HL-60 (cell line): ENCODE results near the gene SAMD3.
"Not testable (repeated sequence)": the region's sequence is repeated elsewhere in the genome, so short reads cannot be mapped to it uniquely, and the experiment has no call there.

Experiments
- DNase-seq, 2 experiments: peaks; one replicate each; pipeline ENCODE4 v3.0.0-alpha.2; 2010 to 2020; ENCODE audit warnings: low read depth in 1 of 2, low spot score in 1 of 2
- H3K27ac ChIP-seq: fragments of 250-450 bp; sonication (Bioruptor Pico); replicated peaks from 2 replicates; pipeline ENCODE4 v1.5.1; 2020; ENCODE audit warnings: mild to moderate bottlenecking, moderate library complexity
- H3K27me3 ChIP-seq: fragments of 250-450 bp; sonication (Bioruptor Pico); 2 replicates; pipeline ENCODE4 v1.5.1; 2021; ENCODE audit warnings: mild to moderate bottlenecking, moderate library complexity; ENCODE audit not compliant: insufficient read depth, poor library complexity, severe bottlenecking
- H3K4me3 ChIP-seq: replicated peaks from 2 replicates; pipeline ENCODE4 v1.5.1; 2011; ENCODE audit warnings: mild to moderate bottlenecking, control low read depth, low read length; ENCODE audit not compliant: insufficient read depth
- CTCF ChIP-seq: IDR thresholded peaks from one replicate; pipeline ENCODE4 v1.5.1; 2011; ENCODE audit warnings: low read length, control low read depth, inconsistent platforms; ENCODE audit not compliant: insufficient read depth
- GABPA ChIP-seq: IDR thresholded peaks from 2 replicates; pipeline ENCODE4 v1.6.1; 2012; ENCODE audit warnings: low read depth
- POLR2AphosphoS5 ChIP-seq: IDR thresholded peaks from 2 replicates; pipeline ENCODE4 v1.6.1; 2012; ENCODE audit warnings: low read depth
- REST ChIP-seq: IDR thresholded peaks from 2 replicates; pipeline ENCODE4 v1.6.1; 2012; ENCODE audit warnings: low read depth; ENCODE audit not compliant: insufficient replicate concordance
- SPI1 ChIP-seq: IDR thresholded peaks from 2 replicates; pipeline ENCODE4 v1.6.1; 2012; ENCODE audit warnings: low read depth, mild to moderate bottlenecking, borderline replicate concordance

Gene SAMD3

GRCh38 chr6:130182466-130182865 is 40.3 kb downstream of the SAMD3 start:
- no peak for DNase-seq
- no peak overlapping the region for H3K4me3 ChIP-seq
- no peaks in the 10 kb centered on the region for H3K27me3 ChIP-seq
- TF ChIP-seq POLR2AphosphoS5 (no peak), GABPA (no peak)
- H3K27ac ChIP-seq, result no peak overlapping the region

- Histone ChIP-seq H3K27ac (no peak overlapping the region), H3K27me3 (no peaks in the 10 kb centered on the region), H3K4me3 (no peak overlapping the region)
- no peak for DNase-seq
- TF ChIP-seq POLR2AphosphoS5 (no peak), REST (no peak), SPI1 (no peak), GABPA (no peak), CTCF (no peak)
Measured at GRCh38 chr6:130178692-130179091, 44.1 kb downstream of the SAMD3 start.

- no peak for DNase-seq
- TF ChIP-seq REST (no peak), POLR2AphosphoS5 (no peak), GABPA (no peak), SPI1 (no peak), CTCF (no peak)
- Histone ChIP-seq H3K4me3 (no peak overlapping the region), H3K27me3 (no peaks in the 10 kb centered on the region), H3K27ac (no peak overlapping the region)
Measured at GRCh38 chr6:130176378-130176777, 46.4 kb downstream of the SAMD3 start.

- H3K4me3 ChIP-seq, H3K27me3 ChIP-seq, DNase-seq, H3K27ac ChIP-seq: not testable (repeated sequence)
Measured at GRCh38 chr6:130173377-130174004, 49.3 kb downstream of the SAMD3 start.

GRCh38 chr6:130170160-130170559 is 52.6 kb downstream of the SAMD3 start:
- H3K4me3 ChIP-seq, DNase-seq, H3K27ac ChIP-seq, H3K27me3 ChIP-seq: not testable (repeated sequence)
